Spinal cord (tissue), 10 donors: ENCODE measurements around the gene TCTN2. TPM values are rescaled to one million over a fixed set of nuclear protein-coding genes. Genes with fewer than 3 reads are reported as not detected.
A peak's percentile ranks its signal among the peaks of the same experiment; 100 is the strongest.

Experiments
- DNase-seq, 6 donors: peaks; one replicate each; pipeline versions ENCODE4 v3.0.0 to v3.0.0-alpha.2; 2013 to 2015; ENCODE audit warnings: low spot score in 6 of 6, low read depth in 4 of 6
- H3K27ac ChIP-seq: one replicate; pipeline ENCODE4 v1.5.1; 2013; ENCODE audit warnings: low read depth, low read length, control low read depth
- H3K27me3 ChIP-seq: one replicate; pipeline ENCODE4 v1.6.1; 2013; ENCODE audit warnings: low read length; ENCODE audit not compliant: control insufficient read depth, insufficient read depth
- H3K36me3 ChIP-seq: one replicate; pipeline ENCODE4 v1.6.1; 2013; ENCODE audit warnings: low read length; ENCODE audit not compliant: control insufficient read depth, insufficient read depth
- H3K4me1 ChIP-seq: one replicate; pipeline ENCODE4 v1.6.1; 2013; ENCODE audit warnings: low read length; ENCODE audit not compliant: control insufficient read depth, insufficient read depth
- H3K4me3 ChIP-seq: one replicate; pipeline ENCODE4 v1.5.1; 2013; ENCODE audit warnings: low read depth, low read length, control low read depth
- H3K9me3 ChIP-seq: one replicate; pipeline ENCODE4 v1.6.1; 2013; ENCODE audit warnings: low read length; ENCODE audit not compliant: control insufficient read depth, insufficient read depth
- WGBS: methylation state at CpG from one replicate; pipeline ENCODE4 v1.1.5; 2013; ENCODE audit warnings: missing lambda C conversion rate; ENCODE audit not compliant: insufficient coverage; 5-methylcytosine and 5-hydroxymethylcytosine counted together
- polyA plus RNA-seq, 2 donors: library from polyadenylated mRNA; unstranded; fragments of 120-200 nt; gene quantifications; one replicate each; pipeline ENCODE4 v1.2.1, GENCODE V29; 2013; ENCODE audit not compliant: insufficient read length in 2 of 2
- total RNA-seq, 2 donors: library from RNA; depleted of rRNA in 1 of 2; stranded (reverse); fragments of 120-200 nt in 1 of 2; fragments of >200 nt in 1 of 2; gene quantifications; one replicate each; pipeline versions ENCODE4 v1.2.3 to v1.2.4, GENCODE V29; 2013 to 2014
- donor health status: healthy.

Gene TCTN2
- total and polyA plus RNA-seq, 4 donors = 14.0 to 26.2 (median 19.6) TPM

DNA sequence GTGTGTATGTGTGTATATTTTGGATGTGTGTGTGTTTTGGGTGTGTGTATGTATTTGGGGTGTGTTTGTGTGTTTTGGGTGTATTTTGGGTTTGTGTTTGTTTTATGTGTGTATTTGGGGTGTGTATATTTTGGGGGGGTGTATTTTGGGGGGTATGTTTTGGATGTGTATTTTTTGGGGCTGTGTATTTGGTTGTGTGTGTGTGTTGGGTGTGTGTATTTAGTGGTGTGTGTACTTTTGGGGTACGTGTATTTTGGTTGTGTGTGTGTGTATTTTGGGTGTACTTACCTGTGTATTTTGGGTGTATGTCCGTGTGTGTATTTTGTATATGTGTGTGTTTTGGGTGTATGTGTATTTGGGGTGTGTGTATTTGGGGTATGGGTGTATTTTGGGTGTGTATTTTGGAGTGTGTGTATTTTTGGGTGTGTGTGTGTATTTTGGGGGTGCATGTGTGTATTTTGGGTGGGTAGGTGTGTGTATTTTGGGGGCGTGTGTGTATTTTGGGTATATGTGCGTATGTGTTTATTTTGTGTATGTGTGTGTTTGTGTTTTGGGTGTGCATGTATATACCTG, 16.7 kb upstream of the TCTN2 start:
- 99% methylated on average over 4 of the region's 4 CpGs for WGBS
- Histone ChIP-seq H3K9me3 (no peaks in the 10 kb centered on the region), H3K4me1 (no peaks in the 10 kb centered on the region), H3K27ac (no peak overlapping the region), H3K36me3 (peaks cover 25% of the 10 kb centered on the region), H3K4me3 (no peak overlapping the region), H3K27me3 (no peaks in the 10 kb centered on the region)
- no peak for DNase-seq

- peaks cover 21% of the 10 kb centered on the region for H3K36me3 ChIP-seq
Measured at GRCh38 chr12:123655420-123655819, 15.5 kb upstream of the TCTN2 start.

DNA sequence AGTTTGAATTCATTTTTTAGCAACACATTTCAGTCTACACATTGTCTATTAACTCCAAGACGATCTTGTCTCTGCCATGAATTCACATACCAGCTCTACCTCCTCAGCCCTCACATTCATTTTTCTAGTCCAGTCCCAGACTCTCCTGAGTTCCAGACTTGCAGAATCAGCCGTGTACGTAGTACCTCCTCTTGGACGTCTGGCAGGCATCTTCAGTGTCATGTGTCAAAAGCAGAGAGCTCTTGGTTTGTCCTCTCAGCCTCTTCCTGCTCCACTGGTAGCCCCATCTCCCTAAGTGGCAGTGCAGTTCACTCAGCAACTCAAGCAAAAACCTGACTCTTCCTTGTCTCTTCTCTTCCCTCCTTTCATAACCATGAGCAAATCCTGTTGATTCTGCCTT, 14.5 kb upstream of the TCTN2 start:
- H3K4me1 ChIP-seq = no peaks in the 10 kb centered on the region
- peaks cover 19% of the 10 kb centered on the region for H3K36me3 ChIP-seq
- no peaks in the 10 kb centered on the region for H3K27me3 ChIP-seq
- 86% methylated on average over 4 of the region's 4 CpGs for WGBS
- DNase-seq = no peak
- H3K9me3 ChIP-seq = no peaks in the 10 kb centered on the region
- H3K4me3 ChIP-seq = no peak overlapping the region
- H3K27ac ChIP-seq = no peak overlapping the region

More at GRCh38 chr12:123655420-123655819, 15.5 kb upstream of the TCTN2 start:
- H3K4me1 ChIP-seq = no peaks in the 10 kb centered on the region
- H3K9me3 ChIP-seq = no peaks in the 10 kb centered on the region
- 85% methylated on average over 2 of the region's 5 CpGs for WGBS
- DNase-seq = peak in 1 of 6 donors; percentile 69
- H3K27ac ChIP-seq = no peak overlapping the region
- H3K4me3 ChIP-seq = no peak overlapping the region
- H3K27me3 ChIP-seq = no peaks in the 10 kb centered on the region

- H3K9me3 ChIP-seq = no peaks in the 10 kb centered on the region
- H3K27me3 ChIP-seq = no peaks in the 10 kb centered on the region
- no peaks in the 10 kb centered on the region for H3K4me1 ChIP-seq
- no peak overlapping the region for H3K27ac ChIP-seq
- peaks cover 19% of the 10 kb centered on the region for H3K36me3 ChIP-seq
- H3K4me3 ChIP-seq = no peak overlapping the region
- WGBS = 84% methylated on average over 9 of the region's 9 CpGs
- DNase-seq = no peak
Measured at GRCh38 chr12:123657211-123657610, 13.7 kb upstream of the TCTN2 start.

- DNase-seq = no peak
- Histone ChIP-seq H3K27me3 (no peaks in the 10 kb centered on the region), H3K4me3 (no peak overlapping the region), H3K4me1 (no peaks in the 10 kb centered on the region), H3K36me3 (peaks cover 19% of the 10 kb centered on the region), H3K27ac (no peak overlapping the region), H3K9me3 (no peaks in the 10 kb centered on the region)
- WGBS = no CpG with 5 or more reads among the region's 5 CpGs
Measured at GRCh38 chr12:123659996-123660727, 10.8 kb upstream of the TCTN2 start.

DNA sequence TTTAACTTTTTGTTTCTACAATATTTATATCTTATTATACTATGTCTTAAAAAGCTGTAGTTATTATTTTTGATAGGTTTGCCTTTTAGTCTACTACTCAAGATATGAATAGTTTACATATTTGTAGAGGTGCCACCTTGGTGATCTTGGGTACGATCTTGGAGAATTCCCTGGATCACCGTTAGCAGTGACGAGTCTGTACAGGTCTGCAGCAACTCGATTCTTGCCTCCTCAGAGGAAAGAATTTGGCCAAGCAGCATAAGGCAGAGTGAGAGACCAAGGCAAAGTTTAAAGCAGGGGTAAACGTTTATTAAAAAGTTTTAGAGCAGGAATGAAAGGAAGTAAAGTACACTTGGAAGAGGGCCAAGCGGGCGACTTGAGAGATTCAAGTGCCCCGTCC, 3.1 kb upstream of the TCTN2 start:
- Histone ChIP-seq H3K4me1 (peaks cover 17% of the 10 kb centered on the region), H3K9me3 (no peaks in the 10 kb centered on the region), H3K36me3 (peaks cover 8% of the 10 kb centered on the region), H3K27ac (no peak overlapping the region), H3K4me3 (no peak overlapping the region), H3K27me3 (no peaks in the 10 kb centered on the region)
- WGBS = 85% methylated on average over 8 of the region's 8 CpGs
- DNase-seq = no peak

GRCh38 chr12:123671876-123672275, 963 bp downstream of the TCTN2 start:
- no peaks in the 10 kb centered on the region for H3K9me3 ChIP-seq
- peak in 1 of 6 donors; percentile 13 for DNase-seq
- H3K4me3 ChIP-seq = peak overlapping the region; percentile 96
- no peak overlapping the region for H3K27ac ChIP-seq
- H3K4me1 ChIP-seq = peaks cover 17% of the 10 kb centered on the region
- peaks cover 25% of the 10 kb centered on the region for H3K36me3 ChIP-seq
- no CpG with 5 or more reads among the region's 6 CpGs for WGBS
- H3K27me3 ChIP-seq = no peaks in the 10 kb centered on the region

DNA sequence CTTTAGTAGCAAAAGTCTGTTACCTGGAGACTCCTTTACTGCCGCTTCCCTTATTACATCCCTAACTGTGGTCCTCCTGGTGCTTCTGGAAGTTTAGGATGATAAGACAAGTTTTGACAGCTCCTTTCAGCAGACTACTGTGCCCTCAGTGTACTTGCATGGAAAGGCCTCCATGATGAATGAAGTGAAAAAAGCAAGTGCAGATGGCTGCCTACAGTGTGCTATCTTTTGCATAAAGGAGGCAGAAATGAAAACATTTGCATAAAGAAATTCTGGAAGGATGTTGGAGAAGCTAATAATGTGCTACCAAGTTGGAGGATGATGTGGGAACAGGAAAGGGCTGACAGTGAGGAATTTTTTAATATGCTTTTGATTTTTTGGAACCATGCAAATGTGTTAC, 4.5 kb downstream of the TCTN2 start:
- no CpG with 5 or more reads among the region's 1 CpG for WGBS
- peaks cover 39% of the 10 kb centered on the region for H3K36me3 ChIP-seq

GRCh38 chr12:123676616-123677320, 5.9 kb downstream of the TCTN2 start:
- H3K4me3 ChIP-seq = no peak overlapping the region
- H3K36me3 ChIP-seq = peaks cover 44% of the 10 kb centered on the region
- 100% methylated on average over 5 of the region's 9 CpGs for WGBS
- no peak overlapping the region for H3K27ac ChIP-seq
- no peak for DNase-seq
- H3K9me3 ChIP-seq = no peaks in the 10 kb centered on the region
- no peaks in the 10 kb centered on the region for H3K27me3 ChIP-seq
- H3K4me1 ChIP-seq = peaks cover 8% of the 10 kb centered on the region

More for the DNA sequence above, 4.5 kb downstream of the TCTN2 start:
- H3K27ac ChIP-seq = no peak overlapping the region
- no peak overlapping the region for H3K4me3 ChIP-seq
- peak in 1 of 6 donors; percentile 53 for DNase-seq
- no peaks in the 10 kb centered on the region for H3K9me3 ChIP-seq
- H3K27me3 ChIP-seq = no peaks in the 10 kb centered on the region
- H3K4me1 ChIP-seq = peaks cover 17% of the 10 kb centered on the region
